ENCODE data around the gene KRTAP4-16. TPM values are rescaled to one million over a fixed set of nuclear protein-coding genes. Genes with fewer than 3 reads are reported as not detected.
"Not testable (repeated sequence)": the region's sequence is repeated elsewhere in the genome, so short reads cannot be mapped to it uniquely, and the experiment has no call there.

KRTAP4-16 gene
- total RNA-seq: not detected in 2 replicates

- Mint-ChIP-seq H3K36me3 (ENCODE audit: low read depth) (no peaks in the 10 kb centered on the region), H3K4me1 (ENCODE audit: low read depth) (no peaks in the 10 kb centered on the region), H3K27me3 (ENCODE audit: insufficient read depth) (peaks cover 6% of the 10 kb centered on the region), H3K27ac (no peak within 1 kb of the TSS), H3K9me3 (no peaks in the 10 kb centered on the region), H3K4me3 (no peak within 1 kb of the TSS)
- DNase-seq (ENCODE audit: low spot score): no peak
- intact Hi-C loops (cut with micrococcal nuclease): no loop called here
Measured at GRCh38 chr17:41101586-41102259, at the start of gene KRTAP4-16. TSS of gene KRTAP4-16 (minus strand) at chr17:41102209. CDS start at chr17:41102209, 0 bp downstream.

DNA sequence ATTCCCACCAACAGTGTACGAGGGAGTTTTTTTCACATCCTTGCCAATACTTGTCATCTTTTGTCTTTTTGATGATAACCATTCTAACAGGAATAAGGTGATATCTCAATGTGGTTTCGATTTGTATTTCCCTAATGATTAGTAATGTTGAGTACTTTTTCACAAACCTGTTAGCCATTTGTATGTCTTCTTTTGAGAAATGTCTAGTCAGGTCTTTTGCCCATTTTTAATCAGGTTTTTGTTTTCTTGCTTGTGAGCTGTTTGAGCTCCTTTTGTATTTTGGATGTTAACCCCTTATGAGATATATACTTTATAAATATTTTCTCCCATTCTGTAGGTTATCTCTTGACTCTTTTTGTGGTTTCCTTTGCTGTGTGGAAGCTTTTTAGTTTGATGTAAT, 49.5 kb upstream of the KRTAP4-16 start:
- Mint-ChIP-seq H3K9me3 (no peaks in the 10 kb centered on the region), H3K27me3 (ENCODE audit: insufficient read depth) (peaks cover 6% of the 10 kb centered on the region), H3K4me1 (ENCODE audit: low read depth) (no peaks in the 10 kb centered on the region), H3K36me3 (ENCODE audit: low read depth) (no peaks in the 10 kb centered on the region), H3K27ac (no peak overlapping the region), H3K4me3 (no peak overlapping the region)
- intact Hi-C loops (cut with micrococcal nuclease): no loop called here
- no peak for DNase-seq (ENCODE audit: low spot score)

GRCh38 chr17:41150026-41150425, 48.0 kb upstream of the KRTAP4-16 start:
- Mint-ChIP-seq H3K27me3 (ENCODE audit: insufficient read depth) (peaks cover 7% of the 10 kb centered on the region), H3K27ac (no peak overlapping the region), H3K4me3 (no peak overlapping the region), H3K36me3 (ENCODE audit: low read depth) (no peaks in the 10 kb centered on the region), H3K9me3 (no peaks in the 10 kb centered on the region), H3K4me1 (ENCODE audit: low read depth) (no peaks in the 10 kb centered on the region)
- DNase-seq (ENCODE audit: low spot score): no peak
- intact Hi-C loops (cut with micrococcal nuclease): no loop called here

DNA sequence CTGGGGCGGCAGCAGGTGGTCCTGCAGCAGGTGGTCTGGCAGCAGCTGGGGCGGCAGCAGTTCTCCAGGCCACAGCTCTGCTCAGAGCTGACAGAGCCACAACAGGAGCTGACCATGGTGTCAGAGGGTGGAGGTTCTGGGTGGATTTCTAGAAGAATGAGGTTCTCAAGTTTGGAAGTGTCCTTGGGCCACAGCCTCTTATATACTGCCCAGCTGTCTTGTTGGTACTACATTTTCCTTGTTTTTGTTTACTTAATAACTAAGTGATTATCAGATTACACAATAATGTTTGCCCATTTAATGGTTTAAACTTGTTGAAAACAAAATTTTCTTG, 47.6 kb upstream of the KRTAP4-16 start, which contains the start of gene KRTAP4-5:
Gene KRTAP4-5 (minus strand): TSS at position 174 of the 334 bp plus-strand sequence. CDS start 58 bp downstream, at position 116.
- DNase-seq (ENCODE audit: low spot score): no peak
- Mint-ChIP-seq H3K4me3 (no peak within 1 kb of the TSS), H3K27me3 (ENCODE audit: insufficient read depth) (peaks cover 6% of the 10 kb centered on the region), H3K36me3 (ENCODE audit: low read depth) (no peaks in the 10 kb centered on the region), H3K9me3 (no peaks in the 10 kb centered on the region), H3K27ac (no peak within 1 kb of the TSS), H3K4me1 (ENCODE audit: low read depth) (no peaks in the 10 kb centered on the region)
- intact Hi-C loops (cut with micrococcal nuclease): no loop called here

DNA sequence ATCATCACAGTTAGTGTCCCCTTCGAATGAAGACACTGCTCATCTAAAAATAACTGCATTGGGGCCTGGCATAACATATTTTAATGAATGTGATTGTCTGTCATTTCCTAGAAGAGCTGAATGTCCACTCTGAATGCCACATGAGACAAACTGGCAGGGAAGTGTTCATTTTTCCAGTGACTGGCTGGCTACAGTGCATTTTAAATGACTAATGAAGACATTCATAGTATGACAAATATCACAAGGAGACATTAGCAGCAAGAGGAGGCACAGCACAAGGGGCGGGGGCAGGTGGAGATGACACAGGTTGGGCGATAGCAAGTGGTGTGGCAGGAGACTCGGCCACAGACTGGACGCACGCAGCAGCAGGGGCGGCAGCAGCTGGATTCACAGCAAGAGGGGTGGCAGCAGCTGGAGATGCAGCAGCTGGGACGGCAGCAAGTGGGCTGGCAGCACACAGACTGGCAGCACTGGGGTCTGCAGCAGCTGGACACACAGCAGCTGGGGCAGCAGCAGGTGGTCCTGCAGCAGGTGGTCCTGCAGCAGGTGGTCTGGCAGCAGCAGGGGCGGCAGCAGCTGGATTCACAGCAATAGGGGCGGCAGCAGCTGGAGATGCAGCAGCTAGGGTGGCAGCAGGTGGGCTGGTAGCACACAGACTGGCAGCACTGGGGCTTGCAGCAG, 47.1 kb upstream of the KRTAP4-16 start:
- H3K36me3 Mint-ChIP-seq (ENCODE audit: low read depth); DNase-seq (ENCODE audit: low spot score); H3K4me3 Mint-ChIP-seq; H3K4me1 Mint-ChIP-seq (ENCODE audit: low read depth); intact Hi-C loops (cut with micrococcal nuclease); H3K27ac Mint-ChIP-seq; H3K9me3 Mint-ChIP-seq; H3K27me3 Mint-ChIP-seq (ENCODE audit: insufficient read depth): not testable (repeated sequence)

DNA sequence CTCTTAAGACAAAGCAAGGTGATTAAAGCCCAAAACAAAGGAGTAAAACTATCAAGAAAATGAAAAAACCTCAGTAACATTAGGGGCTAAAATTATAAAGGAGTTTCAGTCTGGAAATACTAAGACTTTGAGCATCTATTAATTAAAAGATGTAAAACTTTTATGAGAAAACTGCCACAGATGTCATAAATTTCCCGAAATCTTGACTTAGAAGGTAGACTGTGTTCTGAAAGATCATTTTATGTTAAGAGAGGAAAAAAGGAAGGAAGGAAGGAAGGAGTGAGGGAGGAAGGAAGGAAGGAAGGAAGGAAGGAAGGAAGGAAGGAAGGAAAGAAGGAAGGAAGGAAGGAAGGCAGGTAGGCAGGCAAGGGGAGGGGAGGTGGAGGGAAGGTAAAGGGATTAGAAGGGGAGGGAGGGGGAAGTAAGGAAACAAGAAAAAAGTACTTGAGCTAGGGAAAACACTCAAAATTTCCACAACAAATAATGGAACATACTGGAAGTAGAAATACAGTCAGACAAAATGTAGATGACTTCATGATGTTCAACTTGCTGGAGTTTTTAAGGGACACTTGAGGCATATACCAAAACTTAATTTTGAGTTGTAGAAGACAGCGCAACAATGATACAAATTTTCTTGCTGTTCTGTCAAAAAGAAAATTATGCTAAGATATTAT, 45.7 kb upstream of the KRTAP4-16 start:
- no peaks in the 10 kb centered on the region for H3K36me3 Mint-ChIP-seq (ENCODE audit: low read depth)
- intact Hi-C loops (cut with micrococcal nuclease): no loop called here
- H3K27me3 Mint-ChIP-seq (ENCODE audit: insufficient read depth): peaks cover 3% of the 10 kb centered on the region
- H3K4me1 Mint-ChIP-seq (ENCODE audit: low read depth): no peaks in the 10 kb centered on the region
- peaks cover 14% of the 10 kb centered on the region for H3K9me3 Mint-ChIP-seq
- no peak overlapping the region for H3K4me3 Mint-ChIP-seq
- no peak overlapping the region for H3K27ac Mint-ChIP-seq
- no peak for DNase-seq (ENCODE audit: low spot score)

GRCh38 chr17:41145261-41145660, 43.3 kb upstream of the KRTAP4-16 start:
- Mint-ChIP-seq H3K27me3 (ENCODE audit: insufficient read depth) (peaks cover 3% of the 10 kb centered on the region), H3K36me3 (ENCODE audit: low read depth) (no peaks in the 10 kb centered on the region), H3K4me1 (ENCODE audit: low read depth) (no peaks in the 10 kb centered on the region)

DNA sequence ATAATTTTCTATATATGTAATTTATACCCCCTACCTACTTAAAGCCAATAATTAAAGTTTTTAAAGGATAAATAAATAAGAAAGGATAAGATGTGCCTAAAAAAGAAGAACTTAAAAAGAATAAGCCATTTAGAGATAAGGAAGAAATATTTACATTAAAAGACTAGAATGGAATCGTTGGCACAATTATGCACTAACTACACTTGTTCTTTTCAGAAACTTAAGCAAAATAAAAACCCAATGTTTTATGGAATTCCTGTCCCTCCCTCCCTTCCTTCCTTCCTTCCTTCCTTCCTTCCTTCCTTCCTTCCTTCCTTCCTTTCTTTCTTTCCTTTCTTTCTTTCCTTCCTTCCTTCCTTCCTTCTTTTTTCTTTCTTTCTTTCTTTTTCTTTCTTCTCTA, 42.8 kb upstream of the KRTAP4-16 start:
- intact Hi-C loops (cut with micrococcal nuclease): no loop called here
- Mint-ChIP-seq H3K4me3 (no peak overlapping the region), H3K27ac (no peak overlapping the region), H3K9me3 (peaks cover 27% of the 10 kb centered on the region), H3K36me3 (ENCODE audit: low read depth) (no peaks in the 10 kb centered on the region), H3K27me3 (ENCODE audit: insufficient read depth) (peaks cover 3% of the 10 kb centered on the region), H3K4me1 (ENCODE audit: low read depth) (no peaks in the 10 kb centered on the region)
- no peak for DNase-seq (ENCODE audit: low spot score)

More at GRCh38 chr17:41145261-41145660, 43.3 kb upstream of the KRTAP4-16 start:
- no peak for DNase-seq (ENCODE audit: low spot score)
- H3K27ac Mint-ChIP-seq: no peak overlapping the region
- peaks cover 27% of the 10 kb centered on the region for H3K9me3 Mint-ChIP-seq
- intact Hi-C loops (cut with micrococcal nuclease): no loop called here
- H3K4me3 Mint-ChIP-seq: no peak overlapping the region

GRCh38 chr17:41141361-41141760, 39.4 kb upstream of the KRTAP4-16 start:
- no peak overlapping the region for H3K27ac Mint-ChIP-seq
- no peak overlapping the region for H3K4me3 Mint-ChIP-seq
- no peak for DNase-seq (ENCODE audit: low spot score)
- no peaks in the 10 kb centered on the region for H3K36me3 Mint-ChIP-seq (ENCODE audit: low read depth)
- H3K27me3 Mint-ChIP-seq (ENCODE audit: insufficient read depth): peaks cover 1% of the 10 kb centered on the region
- no peaks in the 10 kb centered on the region for H3K4me1 Mint-ChIP-seq (ENCODE audit: low read depth)
- H3K9me3 Mint-ChIP-seq: peaks cover 31% of the 10 kb centered on the region
- intact Hi-C loops (cut with micrococcal nuclease): no loop called here

GRCh38 chr17:41140360-41141131, 38.5 kb upstream of the KRTAP4-16 start, which contains the start of gene KRTAP4-6:
TSS of gene KRTAP4-6 (minus strand) at chr17:41140544. CDS start at chr17:41140487, 57 bp downstream.
- no peak for DNase-seq (ENCODE audit: low spot score)
- H3K36me3 Mint-ChIP-seq (ENCODE audit: low read depth): no peaks in the 10 kb centered on the region
- peaks cover 31% of the 10 kb centered on the region for H3K9me3 Mint-ChIP-seq
- H3K4me1 Mint-ChIP-seq (ENCODE audit: low read depth): no peaks in the 10 kb centered on the region
- H3K4me3 Mint-ChIP-seq: no peak within 1 kb of the TSS
- H3K27me3 Mint-ChIP-seq (ENCODE audit: insufficient read depth): peaks cover 1% of the 10 kb centered on the region
- H3K27ac Mint-ChIP-seq: no peak within 1 kb of the TSS
- intact Hi-C loops (cut with micrococcal nuclease): no loop called here

GRCh38 chr17:41139865-41140264, 37.9 kb upstream of the KRTAP4-16 start:
- intact Hi-C loops (cut with micrococcal nuclease); H3K36me3 Mint-ChIP-seq (ENCODE audit: low read depth); H3K27me3 Mint-ChIP-seq (ENCODE audit: insufficient read depth); H3K4me3 Mint-ChIP-seq; H3K4me1 Mint-ChIP-seq (ENCODE audit: low read depth); DNase-seq (ENCODE audit: low spot score); H3K27ac Mint-ChIP-seq: not testable (repeated sequence)
- H3K9me3 Mint-ChIP-seq: peaks cover 31% of the 10 kb centered on the region

GRCh38 chr17:41133880-41134735, 32.1 kb upstream of the KRTAP4-16 start:
- Mint-ChIP-seq H3K27ac (no peak overlapping the region), H3K9me3 (no peaks in the 10 kb centered on the region), H3K36me3 (ENCODE audit: low read depth) (no peaks in the 10 kb centered on the region), H3K4me1 (ENCODE audit: low read depth) (no peaks in the 10 kb centered on the region), H3K4me3 (no peak overlapping the region), H3K27me3 (ENCODE audit: insufficient read depth) (no peaks in the 10 kb centered on the region)
- intact Hi-C loops (cut with micrococcal nuclease): no loop called here
- DNase-seq (ENCODE audit: low spot score): no peak

Measured in activated T-helper 1 cell treated with anti-CD3 and anti-CD28 coated beads, Interleukin-12 subunit alpha, Interleukin-12 subunit beta, Interleukin-2, Interleukin-4 antibody, amounts not matched to agents 30 ng/mL and 10 ng/mL and 1 ng/mL, durations not matched to agents 14 hours and 24 hours and 36 hours (primary cell).